PFSK-1 (cell line): Measurements from ENCODE around the gene PXDN.

Experiments
- FOXP2 ChIP-seq: optimal IDR thresholded peaks from 2 replicates; pipeline ENCODE3; 2011; ENCODE audit warnings: borderline replicate concordance, control low read depth, inconsistent platforms; ENCODE audit not compliant: insufficient read depth; ENCODE audit errors: extremely low read length, extremely low read depth
- POLR2AphosphoS5 ChIP-seq: IDR thresholded peaks from 2 replicates; pipeline ENCODE4 v1.6.1; 2012; ENCODE audit warnings: low read depth, mild to moderate bottlenecking, control low read depth, low read length, moderate library complexity
- SIN3A ChIP-seq: IDR thresholded peaks from 2 replicates; pipeline ENCODE4 v1.6.1; 2012; ENCODE audit warnings: mild to moderate bottlenecking, low read length, moderate library complexity, borderline replicate concordance; ENCODE audit not compliant: insufficient read depth
- TAF1 ChIP-seq: IDR thresholded peaks from 2 replicates; pipeline ENCODE4 v1.6.1; 2012; ENCODE audit warnings: low read length, control low read depth, borderline replicate concordance; ENCODE audit not compliant: insufficient read depth
- TF ChIP-seq, protein P1 (sequence below), 2 experiments: IDR thresholded peaks; 2 replicates each; pipeline versions ENCODE4 v1.6.1 to v1.8.0; 2011 to 2012; ENCODE audit warnings: low read depth in 2 of 2, low read length in 2 of 2, control low read depth in 1 of 2, inconsistent platforms in 1 of 2, mild to moderate bottlenecking in 1 of 2, moderate library complexity in 1 of 2; ENCODE audit not compliant: insufficient read depth in 1 of 2

PXDN gene

DNA sequence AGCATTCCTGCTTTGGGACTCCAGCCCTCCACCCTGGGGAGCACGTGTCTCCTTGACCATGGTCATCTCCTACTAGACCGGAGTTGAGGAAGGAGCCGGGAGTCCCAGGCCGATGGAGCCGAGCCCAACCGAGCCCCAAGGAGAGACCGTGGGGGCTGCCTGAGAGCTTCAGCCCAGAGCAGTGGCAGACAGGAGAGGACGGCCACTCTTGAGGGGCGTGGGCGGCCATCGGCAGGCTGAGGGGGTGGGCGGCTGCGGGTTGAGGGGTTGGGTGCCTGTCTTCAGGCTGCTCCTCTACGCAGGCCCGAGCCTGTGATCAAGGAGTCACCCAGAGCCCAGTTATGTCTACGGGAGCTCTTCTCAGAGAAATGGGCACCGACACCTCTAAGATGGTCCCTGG is 158.7 kb downstream of the PXDN start:
- TF ChIP-seq SIN3A: no peak
- TF ChIP-seq TAF1: no peak
- no peak for TF ChIP-seq POLR2AphosphoS5
- no peak for TF ChIP-seq FOXP2

DNA sequence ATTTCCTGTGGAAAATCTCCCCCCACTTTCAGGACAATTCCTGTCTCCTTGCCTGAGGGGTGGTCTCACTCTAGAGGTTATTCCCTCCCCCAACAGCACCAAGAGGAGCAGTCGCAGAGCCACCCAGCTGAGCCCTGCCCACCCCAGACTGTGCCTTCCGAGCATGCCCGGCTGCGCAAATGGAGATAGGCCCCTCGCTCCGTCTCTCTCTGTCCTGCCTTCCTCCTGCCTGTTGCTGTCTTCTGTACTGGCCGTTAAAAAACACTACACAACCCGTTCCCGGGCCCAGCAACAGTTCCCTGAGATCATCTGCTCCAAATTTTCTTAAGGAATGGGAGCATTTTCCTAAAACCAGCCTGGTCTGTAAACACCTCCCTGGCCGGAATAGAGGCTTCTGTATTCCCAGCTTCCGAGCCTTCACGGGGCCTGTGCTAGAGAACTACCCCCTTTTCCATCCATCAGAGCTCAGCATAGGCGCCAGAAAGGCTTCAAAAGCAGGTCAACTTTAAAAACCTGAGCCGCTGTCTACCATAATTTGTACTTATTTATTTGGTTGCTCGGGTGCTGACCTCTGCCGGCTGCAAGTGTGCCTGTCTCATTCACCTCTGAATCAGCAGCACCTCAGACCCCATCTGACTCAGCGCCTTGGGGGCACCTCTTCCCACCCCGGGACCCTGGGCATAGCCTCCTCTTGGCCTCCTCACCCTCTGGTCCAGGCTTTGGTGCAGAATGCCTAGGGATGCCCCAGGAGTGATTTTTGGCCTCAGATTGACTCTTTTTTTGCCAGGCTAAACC is 159.4 kb downstream of the PXDN start:
- no peak for TF ChIP-seq FOXP2
- TF ChIP-seq TAF1: no peak
- TF ChIP-seq POLR2AphosphoS5: no peak
- no peak for TF ChIP-seq SIN3A
- TF ChIP-seq, protein P1, sequence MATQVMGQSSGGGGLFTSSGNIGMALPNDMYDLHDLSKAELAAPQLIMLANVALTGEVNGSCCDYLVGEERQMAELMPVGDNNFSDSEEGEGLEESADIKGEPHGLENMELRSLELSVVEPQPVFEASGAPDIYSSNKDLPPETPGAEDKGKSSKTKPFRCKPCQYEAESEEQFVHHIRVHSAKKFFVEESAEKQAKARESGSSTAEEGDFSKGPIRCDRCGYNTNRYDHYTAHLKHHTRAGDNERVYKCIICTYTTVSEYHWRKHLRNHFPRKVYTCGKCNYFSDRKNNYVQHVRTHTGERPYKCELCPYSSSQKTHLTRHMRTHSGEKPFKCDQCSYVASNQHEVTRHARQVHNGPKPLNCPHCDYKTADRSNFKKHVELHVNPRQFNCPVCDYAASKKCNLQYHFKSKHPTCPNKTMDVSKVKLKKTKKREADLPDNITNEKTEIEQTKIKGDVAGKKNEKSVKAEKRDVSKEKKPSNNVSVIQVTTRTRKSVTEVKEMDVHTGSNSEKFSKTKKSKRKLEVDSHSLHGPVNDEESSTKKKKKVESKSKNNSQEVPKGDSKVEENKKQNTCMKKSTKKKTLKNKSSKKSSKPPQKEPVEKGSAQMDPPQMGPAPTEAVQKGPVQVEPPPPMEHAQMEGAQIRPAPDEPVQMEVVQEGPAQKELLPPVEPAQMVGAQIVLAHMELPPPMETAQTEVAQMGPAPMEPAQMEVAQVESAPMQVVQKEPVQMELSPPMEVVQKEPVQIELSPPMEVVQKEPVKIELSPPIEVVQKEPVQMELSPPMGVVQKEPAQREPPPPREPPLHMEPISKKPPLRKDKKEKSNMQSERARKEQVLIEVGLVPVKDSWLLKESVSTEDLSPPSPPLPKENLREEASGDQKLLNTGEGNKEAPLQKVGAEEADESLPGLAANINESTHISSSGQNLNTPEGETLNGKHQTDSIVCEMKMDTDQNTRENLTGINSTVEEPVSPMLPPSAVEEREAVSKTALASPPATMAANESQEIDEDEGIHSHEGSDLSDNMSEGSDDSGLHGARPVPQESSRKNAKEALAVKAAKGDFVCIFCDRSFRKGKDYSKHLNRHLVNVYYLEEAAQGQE (IDR thresholded peaks at IDR 0.05; ENCODE audit: insufficient read depth in 1 of 2, low read depth in 2 of 2, low read length in 2 of 2): no peak

- TF ChIP-seq FOXP2: no peak
- TF ChIP-seq, protein P1 (IDR thresholded peaks at IDR 0.05; ENCODE audit: insufficient read depth in 1 of 2, low read depth in 2 of 2, low read length in 2 of 2): no peak
- no peak for TF ChIP-seq TAF1
- no peak for TF ChIP-seq POLR2AphosphoS5
- TF ChIP-seq SIN3A: no peak
Measured at GRCh38 chr2:1584051-1584531, 160.2 kb downstream of the PXDN start.

DNA sequence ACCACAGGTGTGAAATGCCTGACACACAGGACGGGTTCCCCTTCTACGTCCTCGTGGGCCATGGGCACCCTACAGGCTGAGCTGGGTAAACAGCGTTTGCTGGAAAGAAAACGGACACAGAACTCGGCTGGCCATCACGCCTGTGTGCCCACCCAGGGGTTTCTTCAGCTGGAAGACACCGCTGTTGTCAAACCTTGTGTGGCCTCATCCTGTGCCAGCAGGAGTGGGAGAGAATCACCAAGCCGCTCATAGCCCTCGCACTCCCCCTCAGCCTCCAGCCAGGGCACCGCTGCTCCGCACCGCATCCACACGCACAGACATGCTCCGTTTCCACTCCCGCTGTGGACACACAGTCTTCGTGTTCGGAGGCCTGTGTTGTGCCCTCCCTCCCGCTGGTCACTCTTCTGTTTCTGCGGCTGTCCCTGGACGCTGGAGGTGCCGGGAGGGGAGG is 161.4 kb downstream of the PXDN start:
- TF ChIP-seq POLR2AphosphoS5: no peak
- TF ChIP-seq SIN3A: no peak
- TF ChIP-seq FOXP2: no peak
- TF ChIP-seq, protein P1 (IDR thresholded peaks at IDR 0.05; ENCODE audit: insufficient read depth in 1 of 2, low read depth in 2 of 2, low read length in 2 of 2): no peak
- no peak for TF ChIP-seq TAF1

GRCh38 chr2:1581965-1582625 is 162.2 kb downstream of the PXDN start:
- 0 out of 2 replicates have a peak, but pooled peaks have one; percentile 2 for TF ChIP-seq TAF1
- no peak for TF ChIP-seq SIN3A
